A673 (cell line): Measurements from ENCODE around the gene PLET1.

Source experiments
- EZH2 ChIP-seq: fragments of 200-600 bp; sonication (generic); IDR thresholded peaks from 2 replicates; pipeline ENCODE4 v1.6.1; 2017; ENCODE audit warnings: borderline replicate concordance, low read depth, mild to moderate bottlenecking, mixed read lengths, antibody characterized with exemption, low read length; ENCODE audit not compliant: poor library complexity, severe bottlenecking
- TF ChIP-seq, protein P1 (sequence below): fragments of 300-800, 200-600 bp; sonication (generic); conservative IDR thresholded peaks from 2 replicates; pipeline ENCODE4 v1.5.1; 2017; ENCODE audit warnings: low read depth, mild to moderate bottlenecking, antibody characterized with exemption, low read length, moderate library complexity, mixed read lengths

DNA sequence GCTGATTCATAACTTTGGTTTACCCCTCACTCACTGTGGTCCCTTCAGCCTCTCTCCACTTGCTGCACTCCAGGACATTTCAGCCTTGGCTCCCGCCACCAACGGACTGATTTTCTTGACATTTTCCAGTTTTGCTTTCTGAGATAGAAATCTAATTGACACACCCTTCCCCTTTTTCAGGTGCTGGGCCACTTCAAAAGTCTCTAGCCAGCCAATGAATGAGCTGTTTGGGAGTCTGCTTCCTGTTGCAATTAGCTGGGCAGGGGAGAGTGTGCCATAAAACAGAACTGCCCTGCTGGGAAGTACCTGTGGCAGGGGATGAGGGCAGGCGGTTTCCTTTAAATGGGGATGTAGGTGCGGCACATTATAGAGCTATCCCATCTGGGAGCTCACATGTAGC, 21.1 kb upstream of the PLET1 start:
- TF ChIP-seq, protein P1, sequence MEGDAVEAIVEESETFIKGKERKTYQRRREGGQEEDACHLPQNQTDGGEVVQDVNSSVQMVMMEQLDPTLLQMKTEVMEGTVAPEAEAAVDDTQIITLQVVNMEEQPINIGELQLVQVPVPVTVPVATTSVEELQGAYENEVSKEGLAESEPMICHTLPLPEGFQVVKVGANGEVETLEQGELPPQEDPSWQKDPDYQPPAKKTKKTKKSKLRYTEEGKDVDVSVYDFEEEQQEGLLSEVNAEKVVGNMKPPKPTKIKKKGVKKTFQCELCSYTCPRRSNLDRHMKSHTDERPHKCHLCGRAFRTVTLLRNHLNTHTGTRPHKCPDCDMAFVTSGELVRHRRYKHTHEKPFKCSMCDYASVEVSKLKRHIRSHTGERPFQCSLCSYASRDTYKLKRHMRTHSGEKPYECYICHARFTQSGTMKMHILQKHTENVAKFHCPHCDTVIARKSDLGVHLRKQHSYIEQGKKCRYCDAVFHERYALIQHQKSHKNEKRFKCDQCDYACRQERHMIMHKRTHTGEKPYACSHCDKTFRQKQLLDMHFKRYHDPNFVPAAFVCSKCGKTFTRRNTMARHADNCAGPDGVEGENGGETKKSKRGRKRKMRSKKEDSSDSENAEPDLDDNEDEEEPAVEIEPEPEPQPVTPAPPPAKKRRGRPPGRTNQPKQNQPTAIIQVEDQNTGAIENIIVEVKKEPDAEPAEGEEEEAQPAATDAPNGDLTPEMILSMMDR, result no peak
- TF ChIP-seq EZH2, result no peak
